ENCODE data around the gene PLCB4.

The PLCB4 gene

GRCh38 chr20:9395971-9396370 lies 327.1 kb downstream of the PLCB4 start:
- intact Hi-C loops (cut with DNase I; ENCODE audit: low total_unique reads), result no loop called here
- H3K27me3 ChIP-seq, result no peaks in the 10 kb centered on the region
- no peak for DNase-seq
- TF ChIP-seq CTCF (IDR thresholded peaks at IDR 0.05), result no peak
- H3K9me3 ChIP-seq, result no peaks in the 10 kb centered on the region
- H3K4me1 ChIP-seq, result peaks cover 0 to 23% (median 2%) of the 10 kb centered on the region in 4 donors
- H3K4me3 ChIP-seq, result no peak overlapping the region
- no peak overlapping the region for H3K27ac ChIP-seq
- H3K36me3 ChIP-seq, result no peaks in the 10 kb centered on the region

- DNase-seq, result peak in 1 of 2 donors; percentile 28
- intact Hi-C loops (cut with DNase I; ENCODE audit: low total_unique reads), result no loop called here
These were observed 329.0 kb downstream of the PLCB4 start for GRCh38 chr20:9397928-9398327.

GRCh38 chr20:9398882-9399281 lies 330.0 kb downstream of the PLCB4 start:
- no peak for TF ChIP-seq CTCF (IDR thresholded peaks at IDR 0.05)
- Histone ChIP-seq H3K27ac (no peak overlapping the region), H3K9me3 (no peaks in the 10 kb centered on the region), H3K4me1 (no peaks in the 10 kb centered on the region), H3K36me3 (peaks cover 13 to 24% (median 19%) of the 10 kb centered on the region in 3 donors), H3K4me3 (no peak overlapping the region), H3K27me3 (no peaks in the 10 kb centered on the region)
- intact Hi-C loops (cut with DNase I; ENCODE audit: low total_unique reads), result no loop called here
- DNase-seq, result no peak

More at GRCh38 chr20:9397928-9398327, 329.0 kb downstream of the PLCB4 start:
- H3K27ac ChIP-seq, result no peak overlapping the region
- H3K27me3 ChIP-seq, result no peaks in the 10 kb centered on the region
- no peak overlapping the region for H3K4me3 ChIP-seq
- TF ChIP-seq CTCF (IDR thresholded peaks at IDR 0.05), result no peak
- H3K9me3 ChIP-seq, result no peaks in the 10 kb centered on the region
- H3K4me1 ChIP-seq, result peaks cover 0 to 3% (median 1%) of the 10 kb centered on the region in 4 donors
- H3K36me3 ChIP-seq, result peaks cover 13 to 16% (median 15%) of the 10 kb centered on the region in 3 donors

- TF ChIP-seq CTCF (IDR thresholded peaks at IDR 0.05), result no peak
- no peak overlapping the region for H3K4me3 ChIP-seq
These were observed 330.4 kb downstream of the PLCB4 start for GRCh38 chr20:9399322-9399721.

GRCh38 chr20:9400171-9401025 lies 331.5 kb downstream of the PLCB4 start:
- intact Hi-C loops (cut with DNase I; ENCODE audit: low total_unique reads), result no loop called here
- H3K4me3 ChIP-seq, result no peak overlapping the region
- H3K27me3 ChIP-seq, result no peaks in the 10 kb centered on the region
- H3K9me3 ChIP-seq, result no peaks in the 10 kb centered on the region
- H3K36me3 ChIP-seq, result peaks cover 13 to 27% (median 19%) of the 10 kb centered on the region in 3 donors
- no peaks in the 10 kb centered on the region for H3K4me1 ChIP-seq
- TF ChIP-seq CTCF (IDR thresholded peaks at IDR 0.05), result no peak
- no peak overlapping the region for H3K27ac ChIP-seq
- no peak for DNase-seq

More at GRCh38 chr20:9399322-9399721, 330.4 kb downstream of the PLCB4 start:
- Histone ChIP-seq H3K36me3 (peaks cover 13 to 27% (median 19%) of the 10 kb centered on the region in 3 donors), H3K27me3 (no peaks in the 10 kb centered on the region), H3K4me1 (no peaks in the 10 kb centered on the region), H3K9me3 (no peaks in the 10 kb centered on the region), H3K27ac (no peak overlapping the region)
- no peak for DNase-seq
- intact Hi-C loops (cut with DNase I; ENCODE audit: low total_unique reads), result no loop called here
